ENCODE measurements around the gene SHISAL2A. TPM values are rescaled to one million over a fixed set of nuclear protein-coding genes. Genes with fewer than 3 reads are reported as not detected.

The SHISAL2A gene
- total RNA-seq, 2 donors from 2014 or later = not detected

DNA sequence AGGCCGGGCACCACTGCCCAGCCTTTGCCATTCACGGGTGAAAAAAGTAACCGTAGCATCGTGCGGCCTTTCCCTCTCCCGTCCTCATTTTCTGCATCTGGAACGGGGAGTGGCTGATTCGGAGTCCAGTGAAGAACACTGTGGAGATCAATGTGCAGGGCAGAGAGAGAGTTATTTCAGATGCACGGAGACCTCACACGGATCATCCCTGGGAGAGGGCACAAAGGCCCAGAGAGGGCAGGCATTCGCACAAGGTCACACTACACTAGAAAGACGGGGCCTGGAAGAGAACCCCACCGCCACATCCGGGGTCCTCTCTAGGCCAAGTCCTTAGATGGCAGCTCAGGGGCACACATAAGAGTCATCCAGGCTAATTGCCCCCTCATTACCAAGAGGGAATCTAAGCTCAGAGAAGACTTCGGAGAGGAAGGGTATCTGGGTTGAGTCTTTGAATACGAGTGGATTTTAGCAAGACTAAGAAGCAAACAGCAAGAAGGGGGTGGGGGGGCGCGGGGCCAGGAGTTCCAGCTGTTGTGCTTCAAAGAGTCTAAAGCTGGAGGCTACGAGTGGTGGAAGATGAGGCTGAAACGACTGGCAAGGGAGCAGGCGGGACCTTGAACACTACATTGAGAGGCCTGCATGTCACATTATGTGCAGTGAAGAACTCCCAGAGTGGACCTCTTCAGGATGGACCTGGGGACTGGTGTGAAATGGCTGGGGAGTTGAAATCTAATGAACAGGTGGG is 29.9 kb upstream of the SHISAL2A start:
- H3K4me1 ChIP-seq = peaks cover 29% of the 10 kb centered on the region
- DNase-seq (no peak), ATAC-seq (peak; percentile 22)
- peak overlapping the region in 2 of 4 donors; percentile 58 to 62 for H3K27ac ChIP-seq
- 38 to 60% methylated on average over 14 to 21 of the region's 21 CpGs for WGBS, 2 donors
- TF ChIP-seq POLR2A (IDR thresholded peaks at IDR 0.05) = no peak
- TF ChIP-seq CTCF (IDR thresholded peaks at IDR 0.05) = no peak
- H3K9me3 ChIP-seq = no peaks in the 10 kb centered on the region
- peak overlapping the region in 1 of 2 donors; percentile 50 for H3K4me3 ChIP-seq
- H3K36me3 ChIP-seq (replicated peaks in 1 of 2; ENCODE audit: insufficient read depth in 1 of 2, low read depth in 2 of 2) = no peaks in the 10 kb centered on the region
- H3K27me3 ChIP-seq = no peaks in the 10 kb centered on the region
- intact Hi-C loops (cut with DNase I) = no loop called here

DNA sequence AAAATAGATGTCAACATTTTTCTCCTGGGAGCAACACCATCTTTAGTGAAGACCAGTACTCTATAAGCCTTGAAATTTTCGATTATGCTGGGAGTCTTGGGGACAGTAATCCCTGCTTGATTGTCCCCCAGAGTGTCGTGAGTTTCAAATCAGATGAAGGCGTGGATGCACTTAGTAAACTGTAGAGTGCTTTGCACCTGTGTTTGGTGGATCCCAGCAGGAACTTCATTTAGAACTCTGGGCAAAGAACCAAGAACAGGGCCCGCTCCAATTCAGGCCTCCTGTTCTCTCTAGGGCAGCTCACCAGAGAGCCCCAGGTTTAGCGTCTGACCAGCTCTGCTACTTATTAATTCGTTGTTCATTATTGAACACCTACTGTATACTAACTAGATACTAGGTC is 29.3 kb upstream of the SHISAL2A start:
- no peak overlapping the region for H3K27ac ChIP-seq

DNA sequence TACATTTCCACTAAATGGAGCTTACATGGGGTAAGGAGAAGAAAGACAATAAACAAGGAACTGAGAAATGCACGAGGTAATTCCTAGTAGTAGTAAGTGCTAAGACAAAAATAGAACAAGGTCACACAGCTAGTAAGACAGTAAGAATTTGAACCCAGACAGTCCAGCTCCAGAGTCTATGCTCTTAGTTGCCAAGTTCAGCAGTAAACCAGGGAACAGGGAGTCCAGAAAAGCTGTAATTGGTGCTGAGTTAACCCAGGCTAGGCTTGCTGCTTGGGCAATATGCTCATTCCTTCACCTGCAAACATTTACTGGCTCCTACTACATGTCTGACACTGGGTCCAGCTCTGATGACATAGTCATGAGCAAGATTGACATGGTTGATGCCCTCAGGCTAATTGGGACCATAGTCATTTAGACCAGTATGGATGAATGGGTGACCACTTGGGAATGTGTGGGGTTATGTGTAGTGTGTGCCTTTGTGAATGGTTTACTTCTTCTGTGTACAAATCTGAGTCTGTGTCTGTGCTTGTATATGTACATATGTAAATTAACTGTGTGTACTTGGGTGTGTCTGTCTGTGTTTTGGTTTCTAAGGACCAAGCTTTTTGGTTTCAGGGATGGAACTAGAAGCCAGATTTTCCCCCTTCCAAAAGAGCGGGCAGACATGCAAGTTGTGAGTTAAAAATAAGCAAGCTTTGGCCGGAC is 28.8 kb upstream of the SHISAL2A start:
- no peak overlapping the region for H3K4me3 ChIP-seq
- no peaks in the 10 kb centered on the region for H3K9me3 ChIP-seq
- intact Hi-C loops (cut with DNase I) = no loop called here
- no peak for TF ChIP-seq CTCF (IDR thresholded peaks at IDR 0.05)
- no peak for TF ChIP-seq POLR2A (IDR thresholded peaks at IDR 0.05)
- DNase-seq (no peak), ATAC-seq (no peak)
- no peaks in the 10 kb centered on the region for H3K27me3 ChIP-seq
- WGBS, 2 donors = 29 to 54% methylated on average over 3 of the region's 3 CpGs
- peaks cover 0 to 3% of the 10 kb centered on the region in 2 donors for H3K36me3 ChIP-seq (replicated peaks in 1 of 2; ENCODE audit: insufficient read depth in 1 of 2, low read depth in 2 of 2)
- peak overlapping the region in 1 of 4 donors; percentile 15 for H3K27ac ChIP-seq
- H3K4me1 ChIP-seq = peaks cover 29% of the 10 kb centered on the region

More for the DNA sequence above, 29.3 kb upstream of the SHISAL2A start:
- ATAC-seq (no peak), DNase-seq (no peak)
- H3K9me3 ChIP-seq = no peaks in the 10 kb centered on the region
- WGBS, 2 donors = 85 to 87% methylated on average over 6 of the region's 6 CpGs
- H3K4me1 ChIP-seq = peaks cover 29% of the 10 kb centered on the region
- H3K36me3 ChIP-seq (replicated peaks in 1 of 2; ENCODE audit: insufficient read depth in 1 of 2, low read depth in 2 of 2) = peaks cover 0 to 3% of the 10 kb centered on the region in 2 donors
- TF ChIP-seq CTCF (IDR thresholded peaks at IDR 0.05) = no peak
- TF ChIP-seq POLR2A (IDR thresholded peaks at IDR 0.05) = no peak
- intact Hi-C loops (cut with DNase I) = no loop called here
- H3K27me3 ChIP-seq = no peaks in the 10 kb centered on the region
- no peak overlapping the region for H3K4me3 ChIP-seq

DNA sequence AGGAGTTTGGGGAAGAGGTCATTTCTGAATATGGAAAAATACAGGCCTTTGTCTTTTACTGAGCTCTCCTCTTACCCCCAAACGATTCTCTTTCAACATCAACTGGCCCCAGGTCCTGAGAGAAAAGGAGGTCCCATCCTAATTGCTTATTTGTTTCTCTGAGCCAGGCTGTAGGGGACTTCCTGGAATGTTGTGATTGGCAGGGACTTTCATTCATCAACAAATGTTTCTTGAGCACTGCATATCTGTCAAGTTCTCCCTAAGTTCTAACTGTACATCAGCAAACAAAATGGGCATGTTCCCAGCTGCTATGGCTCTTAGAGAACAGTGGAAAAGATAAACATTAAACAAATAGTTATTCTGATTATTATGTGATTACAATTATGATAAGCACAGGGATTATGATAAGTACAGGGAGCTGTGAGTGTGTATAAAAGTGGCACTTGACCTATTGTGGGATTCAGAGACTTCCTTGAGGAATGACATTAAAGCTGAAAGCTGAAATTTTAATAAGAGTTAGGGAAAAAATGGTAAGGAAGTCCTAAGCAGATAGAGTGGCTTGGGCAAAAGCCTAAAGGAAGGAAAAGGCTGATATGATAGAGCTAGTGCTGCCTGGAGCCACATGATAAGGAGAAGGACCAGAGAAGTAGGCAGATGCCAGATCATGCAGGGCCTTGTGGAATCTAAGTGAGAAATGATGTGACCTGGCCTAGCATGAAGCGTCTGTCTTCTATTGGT is 19.2 kb upstream of the SHISAL2A start:
- intact Hi-C loops (cut with DNase I) = no loop called here
- no peak overlapping the region for H3K27ac ChIP-seq
- WGBS, 2 donors = 40 to 64% methylated on average over 2 of the region's 2 CpGs
- ATAC-seq (no peak), DNase-seq (no peak)
- H3K36me3 ChIP-seq (replicated peaks in 1 of 2; ENCODE audit: insufficient read depth in 1 of 2, low read depth in 2 of 2) = no peaks in the 10 kb centered on the region
- H3K9me3 ChIP-seq = no peaks in the 10 kb centered on the region
- no peaks in the 10 kb centered on the region for H3K27me3 ChIP-seq
- H3K4me1 ChIP-seq = peaks cover 11% of the 10 kb centered on the region
- no peak overlapping the region for H3K4me3 ChIP-seq
- TF ChIP-seq CTCF (IDR thresholded peaks at IDR 0.05) (no peak), POLR2A (IDR thresholded peaks at IDR 0.05) (no peak)
